SK-N-SH treated with all-trans-retinoic acid at 6 μM for 48 hours (cell line): ENCODE measurements around the gene SLC49A4.

Experiments
- RARB ChIP-seq: fragments of 250-450 bp; sonication (Bioruptor Pico); IDR thresholded peaks from 2 replicates; pipeline ENCODE4 v1.8.0; 2021; ENCODE audit warnings: mild to moderate bottlenecking, moderate library complexity
- TCF4 ChIP-seq: fragments of 250-450 bp; sonication (Bioruptor Pico); IDR thresholded peaks from 2 replicates; pipeline ENCODE4 v1.8.0; 2021; ENCODE audit warnings: mild to moderate bottlenecking, moderate library complexity, borderline replicate concordance
- TOX ChIP-seq: fragments of 250-450 bp; sonication (Bioruptor Pico); IDR thresholded peaks from 2 replicates; pipeline ENCODE4 v1.8.0; 2021; ENCODE audit warnings: mild to moderate bottlenecking, moderate library complexity, borderline replicate concordance
- ZFP30 ChIP-seq: fragments of 450-650 bp; formaldehyde crosslinking; IDR thresholded peaks from 2 replicates; pipeline ENCODE4 v1.5.0; 2022; ENCODE audit warnings: mild to moderate bottlenecking, moderate library complexity
- ZNF565 ChIP-seq: fragments of 450-650 bp; formaldehyde crosslinking; conservative IDR thresholded peaks from 2 replicates; pipeline ENCODE4 v1.5.0; 2020; ENCODE audit warnings: low read depth, mild to moderate bottlenecking, moderate library complexity
- ZNF70 ChIP-seq: fragments of 450-650 bp; formaldehyde crosslinking; IDR thresholded peaks from 2 replicates; pipeline ENCODE4 v1.5.0; 2020; ENCODE audit warnings: mild to moderate bottlenecking, moderate library complexity
- TF ChIP-seq, protein P1 (sequence below): fragments of 250-450 bp; sonication (Bioruptor Pico); IDR thresholded peaks from 2 replicates; pipeline ENCODE4 v1.8.0; 2020; ENCODE audit warnings: mild to moderate bottlenecking, moderate library complexity, borderline replicate concordance
- TF ChIP-seq, protein P2 (sequence below): fragments of 250-450 bp; sonication (Bioruptor Pico); IDR thresholded peaks from 2 replicates; pipeline ENCODE4 v1.8.0; 2021; ENCODE audit warnings: low read depth, mild to moderate bottlenecking, moderate library complexity, borderline replicate concordance
- TF ChIP-seq, protein P3 (sequence below): fragments of 250-450 bp; sonication (Bioruptor Pico); IDR thresholded peaks from 2 replicates; pipeline ENCODE4 v1.5.1; 2020; ENCODE audit warnings: low read depth, mild to moderate bottlenecking, moderate library complexity

DNA sequence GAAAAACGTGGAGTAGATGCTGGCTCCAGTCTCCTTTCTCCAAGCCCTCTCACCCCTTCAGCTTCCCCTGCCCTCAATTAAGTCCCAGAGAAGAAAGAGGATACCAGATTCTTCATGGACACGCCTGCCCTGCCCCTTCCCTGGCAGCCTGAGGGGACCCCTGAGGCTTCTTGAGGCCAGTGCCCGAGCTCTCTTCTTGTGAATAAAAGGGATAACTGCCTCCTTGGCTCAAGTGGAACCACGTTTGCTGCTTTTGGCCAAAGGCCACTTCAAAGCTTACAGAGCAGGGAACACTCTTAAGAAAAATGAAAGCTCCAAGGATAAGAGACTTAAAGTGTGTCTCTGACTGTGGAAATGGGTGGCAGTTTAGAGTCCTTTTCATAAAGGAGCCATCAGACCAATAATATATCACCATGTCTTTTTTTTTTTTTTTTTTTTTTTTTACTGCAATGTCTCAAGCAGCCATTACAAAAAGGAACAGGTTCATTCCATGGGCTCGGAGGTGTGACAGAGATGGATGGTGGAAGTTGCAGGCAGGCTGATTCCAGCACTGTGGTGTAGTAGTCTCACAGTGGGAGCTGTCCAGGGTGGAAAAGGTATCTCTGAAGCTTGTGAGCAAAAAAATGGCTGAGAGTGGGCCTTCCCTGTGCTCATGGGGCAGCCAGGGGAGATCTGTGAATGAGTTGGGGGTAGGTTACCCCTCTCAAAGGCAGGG, 123.9 kb downstream of the SLC49A4 start:
- TF ChIP-seq ZFP30 (CRISPR knock-in tag), result no peak
- TF ChIP-seq ZNF70, result no peak
- TF ChIP-seq, protein P1, sequence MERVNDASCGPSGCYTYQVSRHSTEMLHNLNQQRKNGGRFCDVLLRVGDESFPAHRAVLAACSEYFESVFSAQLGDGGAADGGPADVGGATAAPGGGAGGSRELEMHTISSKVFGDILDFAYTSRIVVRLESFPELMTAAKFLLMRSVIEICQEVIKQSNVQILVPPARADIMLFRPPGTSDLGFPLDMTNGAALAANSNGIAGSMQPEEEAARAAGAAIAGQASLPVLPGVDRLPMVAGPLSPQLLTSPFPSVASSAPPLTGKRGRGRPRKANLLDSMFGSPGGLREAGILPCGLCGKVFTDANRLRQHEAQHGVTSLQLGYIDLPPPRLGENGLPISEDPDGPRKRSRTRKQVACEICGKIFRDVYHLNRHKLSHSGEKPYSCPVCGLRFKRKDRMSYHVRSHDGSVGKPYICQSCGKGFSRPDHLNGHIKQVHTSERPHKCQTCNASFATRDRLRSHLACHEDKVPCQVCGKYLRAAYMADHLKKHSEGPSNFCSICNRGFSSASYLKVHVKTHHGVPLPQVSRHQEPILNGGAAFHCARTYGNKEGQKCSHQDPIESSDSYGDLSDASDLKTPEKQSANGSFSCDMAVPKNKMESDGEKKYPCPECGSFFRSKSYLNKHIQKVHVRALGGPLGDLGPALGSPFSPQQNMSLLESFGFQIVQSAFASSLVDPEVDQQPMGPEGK, result no peak
- TF ChIP-seq TCF4 (CRISPR knock-in tag), result no peak
- TF ChIP-seq RARB (CRISPR knock-in tag), result no peak
- TF ChIP-seq TOX (CRISPR knock-in tag), result no peak
- TF ChIP-seq, protein P2, sequence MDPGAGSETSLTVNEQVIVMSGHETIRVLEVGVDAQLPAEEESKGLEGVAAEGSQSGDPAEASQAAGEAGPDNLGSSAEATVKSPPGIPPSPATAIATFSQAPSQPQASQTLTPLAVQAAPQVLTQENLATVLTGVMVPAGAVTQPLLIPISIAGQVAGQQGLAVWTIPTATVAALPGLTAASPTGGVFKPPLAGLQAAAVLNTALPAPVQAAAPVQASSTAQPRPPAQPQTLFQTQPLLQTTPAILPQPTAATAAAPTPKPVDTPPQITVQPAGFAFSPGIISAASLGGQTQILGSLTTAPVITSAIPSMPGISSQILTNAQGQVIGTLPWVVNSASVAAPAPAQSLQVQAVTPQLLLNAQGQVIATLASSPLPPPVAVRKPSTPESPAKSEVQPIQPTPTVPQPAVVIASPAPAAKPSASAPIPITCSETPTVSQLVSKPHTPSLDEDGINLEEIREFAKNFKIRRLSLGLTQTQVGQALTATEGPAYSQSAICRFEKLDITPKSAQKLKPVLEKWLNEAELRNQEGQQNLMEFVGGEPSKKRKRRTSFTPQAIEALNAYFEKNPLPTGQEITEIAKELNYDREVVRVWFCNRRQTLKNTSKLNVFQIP (CRISPR knock-in tag), result no peak
- TF ChIP-seq, protein P3, sequence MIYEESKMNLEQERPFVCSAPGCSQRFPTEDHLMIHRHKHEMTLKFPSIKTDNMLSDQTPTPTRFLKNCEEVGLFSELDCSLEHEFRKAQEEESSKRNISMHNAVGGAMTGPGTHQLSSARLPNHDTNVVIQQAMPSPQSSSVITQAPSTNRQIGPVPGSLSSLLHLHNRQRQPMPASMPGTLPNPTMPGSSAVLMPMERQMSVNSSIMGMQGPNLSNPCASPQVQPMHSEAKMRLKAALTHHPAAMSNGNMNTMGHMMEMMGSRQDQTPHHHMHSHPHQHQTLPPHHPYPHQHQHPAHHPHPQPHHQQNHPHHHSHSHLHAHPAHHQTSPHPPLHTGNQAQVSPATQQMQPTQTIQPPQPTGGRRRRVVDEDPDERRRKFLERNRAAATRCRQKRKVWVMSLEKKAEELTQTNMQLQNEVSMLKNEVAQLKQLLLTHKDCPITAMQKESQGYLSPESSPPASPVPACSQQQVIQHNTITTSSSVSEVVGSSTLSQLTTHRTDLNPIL (CRISPR knock-in tag), result no peak
- no peak for TF ChIP-seq ZNF565 (CRISPR knock-in tag)
